Measurements from ENCODE around the gene FARS2. TPM values are rescaled to one million over a fixed set of nuclear protein-coding genes. Genes with fewer than 3 reads are reported as not detected.

FARS2 gene
- total and polyA plus RNA-seq, 7 donors: 8.1 to 21.0 (median 12.5) TPM

GRCh38 chr6:5763407-5763806 lies 502.1 kb downstream of the FARS2 start:
- peaks cover 0 to 3% (median 0%) of the 10 kb centered on the region in 4 donors for H3K9me3 ChIP-seq
- no peak for DNase-seq
- intact Hi-C loops (cut with DNase I): no loop called here
- no peak overlapping the region for H3K4me3 ChIP-seq
- H3K27me3 ChIP-seq: no peaks in the 10 kb centered on the region
- TF ChIP-seq CTCF (IDR thresholded peaks at IDR 0.05) (no peak), POLR2AphosphoS5 (IDR thresholded peaks at IDR 0.05) (no peak), EP300 (IDR thresholded peaks at IDR 0.05) (no peak), POLR2A (IDR thresholded peaks at IDR 0.05) (no peak)
- peaks cover 0 to 12% (median 6%) of the 10 kb centered on the region in 4 donors for H3K4me1 ChIP-seq
- no peaks in the 10 kb centered on the region for H3K36me3 ChIP-seq
- H3K27ac ChIP-seq: no peak overlapping the region
- WGBS, 2 donors: 91 to 96% methylated on average over 2 of the region's 2 CpGs

- peak overlapping the region in 1 of 4 donors; percentile 68 for H3K27ac ChIP-seq
- H3K27me3 ChIP-seq: no peaks in the 10 kb centered on the region
- no peaks in the 10 kb centered on the region for H3K36me3 ChIP-seq
- TF ChIP-seq CTCF (IDR thresholded peaks at IDR 0.05) (no peak), EP300 (IDR thresholded peaks at IDR 0.05) (no peak), POLR2A (IDR thresholded peaks at IDR 0.05) (no peak), POLR2AphosphoS5 (IDR thresholded peaks at IDR 0.05) (no peak)
- no peak for DNase-seq
- peaks cover 0 to 12% (median 6%) of the 10 kb centered on the region in 4 donors for H3K4me1 ChIP-seq
- H3K4me3 ChIP-seq: no peak overlapping the region
- H3K9me3 ChIP-seq: peaks cover 0 to 3% (median 0%) of the 10 kb centered on the region in 4 donors
- intact Hi-C loops (cut with DNase I): no loop called here
- WGBS, 2 donors: 81 to 93% methylated on average over 8 of the region's 8 CpGs
These were observed 502.6 kb downstream of the FARS2 start for GRCh38 chr6:5763871-5764270.

- H3K27ac ChIP-seq: peak overlapping the region in 1 of 4 donors; percentile 68
- 82 to 93% methylated on average over 9 of the region's 9 CpGs for WGBS, 2 donors
These were observed 503.2 kb downstream of the FARS2 start for GRCh38 chr6:5764401-5764955.

GRCh38 chr6:5765141-5765760 lies 503.9 kb downstream of the FARS2 start:
- TF ChIP-seq POLR2AphosphoS5 (IDR thresholded peaks at IDR 0.05) (no peak), EP300 (IDR thresholded peaks at IDR 0.05) (no peak), CTCF (IDR thresholded peaks at IDR 0.05) (no peak), POLR2A (IDR thresholded peaks at IDR 0.05) (no peak)
- no peaks in the 10 kb centered on the region for H3K36me3 ChIP-seq
- no peaks in the 10 kb centered on the region for H3K27me3 ChIP-seq
- peaks cover 0 to 12% (median 6%) of the 10 kb centered on the region in 4 donors for H3K4me1 ChIP-seq
- WGBS, 2 donors: 95 to 96% methylated on average over 17 of the region's 17 CpGs
- intact Hi-C loops (cut with DNase I): no loop called here
- peaks cover 0 to 3% (median 0%) of the 10 kb centered on the region in 4 donors for H3K9me3 ChIP-seq
- no peak overlapping the region for H3K4me3 ChIP-seq
- H3K27ac ChIP-seq: peak overlapping the region in 1 of 4 donors; percentile 68
- DNase-seq: no peak

More at GRCh38 chr6:5764401-5764955, 503.2 kb downstream of the FARS2 start:
- no peak for TF ChIP-seq EP300 (IDR thresholded peaks at IDR 0.05)
- TF ChIP-seq CTCF (IDR thresholded peaks at IDR 0.05): no peak
- no peak for TF ChIP-seq POLR2A (IDR thresholded peaks at IDR 0.05)
- TF ChIP-seq POLR2AphosphoS5 (IDR thresholded peaks at IDR 0.05): peak in 1 of 4 donors; percentile 5
- no peaks in the 10 kb centered on the region for H3K36me3 ChIP-seq
- no peak overlapping the region for H3K4me3 ChIP-seq
- H3K4me1 ChIP-seq: peaks cover 0 to 12% (median 6%) of the 10 kb centered on the region in 4 donors
- no peaks in the 10 kb centered on the region for H3K27me3 ChIP-seq
- intact Hi-C loops (cut with DNase I): no loop called here
- no peak for DNase-seq
- peaks cover 0 to 3% (median 0%) of the 10 kb centered on the region in 4 donors for H3K9me3 ChIP-seq
